Mononuclear cell (primary cell): ENCODE data around the gene EPHA2. TPM values are rescaled to one million over a fixed set of nuclear protein-coding genes. Genes with fewer than 3 reads are reported as not detected.

ENCODE experiments used
- H3K27me3 ChIP-seq: 2 replicates; pipeline ENCODE4 v1.6.0; 2011; ENCODE audit warnings: low read length, control low read depth; ENCODE audit not compliant: insufficient read depth
- H3K4me1 ChIP-seq: 2 replicates; pipeline ENCODE4 v1.5.1; 2011; ENCODE audit warnings: mild to moderate bottlenecking, low read length, control low read depth; ENCODE audit not compliant: insufficient read depth
- H3K4me3 ChIP-seq: 2 replicates; pipeline ENCODE4 v1.5.1; 2011; ENCODE audit warnings: mild to moderate bottlenecking, low read length, moderate library complexity
- H3K9me3 ChIP-seq: 2 replicates; pipeline ENCODE4 v1.5.1; 2011; ENCODE audit warnings: low read depth, mild to moderate bottlenecking, control low read depth, low read length
- total RNA-seq: library from RNA; depleted of rRNA; stranded (reverse); fragments of >200 nt; gene quantifications from one replicate; pipeline ENCODE4 v1.2.3, GENCODE V29; 2012

EPHA2 gene
- total RNA-seq, 1 donor, result 0.63 TPM

DNA sequence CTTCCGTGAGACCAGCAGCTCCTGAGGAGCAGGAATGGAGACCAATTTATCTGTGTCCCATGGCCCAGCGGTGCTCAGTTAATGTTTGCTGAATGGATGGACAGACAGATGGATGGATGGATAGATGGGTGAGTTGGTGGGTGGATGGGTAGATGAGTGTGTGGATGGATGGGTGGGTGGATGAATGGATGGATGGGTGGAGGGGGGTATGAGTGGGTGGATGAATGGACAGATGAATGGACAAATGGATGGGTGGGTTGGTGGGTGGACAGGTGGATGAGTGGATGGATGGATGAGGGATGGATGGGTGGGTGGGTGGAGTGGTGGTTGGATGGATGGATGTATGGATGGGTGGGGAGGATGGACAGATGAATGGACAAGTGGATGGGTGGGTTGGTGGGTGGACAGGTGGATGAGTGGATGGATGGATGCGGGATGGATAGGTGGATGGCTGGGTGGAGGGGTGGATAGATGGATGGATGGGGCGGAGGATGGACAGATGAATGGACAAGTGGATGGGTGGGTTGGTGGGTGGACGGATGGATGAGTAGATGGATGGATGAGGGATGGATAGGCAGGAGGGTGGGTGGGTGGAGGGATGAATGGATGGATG is 13.4 kb downstream of the EPHA2 start:
- H3K27me3 ChIP-seq, result no peaks in the 10 kb centered on the region
- no peaks in the 10 kb centered on the region for H3K9me3 ChIP-seq
- no peaks in the 10 kb centered on the region for H3K4me1 ChIP-seq
- no peak overlapping the region for H3K4me3 ChIP-seq

DNA sequence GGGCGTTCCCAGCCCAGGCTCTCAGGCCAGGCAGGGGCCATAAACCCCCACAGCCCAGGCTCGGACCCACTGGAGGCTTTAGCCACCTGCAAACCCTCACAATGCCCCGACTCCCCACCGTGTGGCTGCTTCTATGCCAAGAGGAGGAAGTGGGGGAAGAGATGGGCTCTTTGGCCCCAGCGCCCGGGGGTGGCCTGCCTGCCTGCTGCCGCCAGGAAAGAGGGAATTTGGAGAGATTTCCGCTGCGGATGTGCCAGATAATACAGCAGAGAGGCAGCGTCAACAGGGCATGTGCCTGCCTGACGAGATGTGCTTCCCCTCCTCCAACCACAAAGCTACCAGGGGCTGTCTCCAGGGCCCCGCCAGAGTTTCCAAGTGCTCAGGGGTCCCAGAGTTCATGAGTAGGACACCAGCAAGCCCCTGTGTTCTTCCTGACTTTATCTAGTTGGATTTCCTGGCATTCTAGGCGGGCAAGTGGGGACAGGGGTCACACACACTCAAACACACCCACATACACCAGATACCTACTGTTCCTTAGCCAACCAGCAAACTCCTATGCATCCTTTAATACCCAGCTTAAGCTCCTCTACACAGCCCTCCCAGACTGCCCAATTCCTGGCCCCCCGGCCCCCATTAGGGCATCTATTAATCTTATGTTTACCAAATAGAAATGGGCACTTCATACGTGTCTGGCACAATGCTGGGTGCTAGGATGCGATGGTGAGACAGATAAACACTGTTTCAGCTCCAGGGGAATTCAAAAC is 14.1 kb downstream of the EPHA2 start:
- no peaks in the 10 kb centered on the region for H3K9me3 ChIP-seq
- no peaks in the 10 kb centered on the region for H3K27me3 ChIP-seq
- no peaks in the 10 kb centered on the region for H3K4me1 ChIP-seq
- no peak overlapping the region for H3K4me3 ChIP-seq

DNA sequence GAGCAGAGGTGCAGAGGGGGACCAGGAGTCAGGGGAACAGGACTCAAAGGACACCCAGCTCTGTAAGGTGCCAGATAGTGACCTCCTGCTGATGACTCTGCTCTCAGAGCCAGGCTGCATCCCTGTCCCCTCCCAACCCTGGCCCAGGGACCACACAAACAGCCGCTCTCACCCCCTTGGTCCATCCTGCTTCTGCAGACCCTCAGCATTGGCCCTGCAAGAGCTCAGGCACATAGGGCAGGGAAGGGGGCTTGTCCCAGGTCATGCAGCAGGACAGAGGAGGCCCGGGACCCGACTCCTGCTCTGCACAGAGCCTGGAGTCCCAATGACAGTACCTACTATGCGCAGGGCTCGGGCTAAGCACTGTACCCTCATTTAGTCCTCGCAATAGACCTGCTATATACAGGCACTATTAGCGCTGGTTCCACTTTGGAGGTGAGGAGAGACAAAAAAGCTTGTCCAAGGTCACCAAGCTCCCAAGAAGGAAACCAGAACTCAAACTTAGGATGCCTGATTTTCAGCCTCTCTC is 15.7 kb downstream of the EPHA2 start:
- H3K4me3 ChIP-seq, result no peak overlapping the region
- H3K9me3 ChIP-seq, result no peaks in the 10 kb centered on the region
- no peaks in the 10 kb centered on the region for H3K27me3 ChIP-seq
- no peaks in the 10 kb centered on the region for H3K4me1 ChIP-seq

DNA sequence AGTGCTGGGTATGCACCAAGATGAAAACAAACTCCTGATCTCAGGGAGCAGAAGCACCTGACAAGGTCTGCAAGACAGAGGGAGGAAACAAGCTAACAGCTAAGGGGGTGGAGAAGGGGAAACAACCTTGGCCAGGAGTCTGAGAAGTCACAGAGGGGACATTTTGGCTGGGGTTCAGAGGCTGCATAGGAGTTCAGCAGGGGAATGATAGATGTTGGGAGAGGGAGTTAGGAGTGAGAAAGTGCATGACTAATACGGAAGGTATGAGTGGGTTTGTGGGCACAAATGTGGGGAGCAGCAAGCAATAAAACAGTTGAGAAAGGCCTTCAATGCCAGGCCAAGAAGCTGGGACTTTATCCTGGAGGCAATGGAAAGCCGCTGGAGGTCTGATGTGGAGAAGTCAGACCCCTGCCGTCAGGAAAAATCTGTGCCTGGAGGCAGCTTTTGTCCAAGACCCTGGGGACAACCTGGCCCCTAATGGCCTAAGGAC is 16.4 kb downstream of the EPHA2 start:
- no peaks in the 10 kb centered on the region for H3K9me3 ChIP-seq
- no peak overlapping the region for H3K4me3 ChIP-seq
- no peaks in the 10 kb centered on the region for H3K4me1 ChIP-seq
- H3K27me3 ChIP-seq, result no peaks in the 10 kb centered on the region

DNA sequence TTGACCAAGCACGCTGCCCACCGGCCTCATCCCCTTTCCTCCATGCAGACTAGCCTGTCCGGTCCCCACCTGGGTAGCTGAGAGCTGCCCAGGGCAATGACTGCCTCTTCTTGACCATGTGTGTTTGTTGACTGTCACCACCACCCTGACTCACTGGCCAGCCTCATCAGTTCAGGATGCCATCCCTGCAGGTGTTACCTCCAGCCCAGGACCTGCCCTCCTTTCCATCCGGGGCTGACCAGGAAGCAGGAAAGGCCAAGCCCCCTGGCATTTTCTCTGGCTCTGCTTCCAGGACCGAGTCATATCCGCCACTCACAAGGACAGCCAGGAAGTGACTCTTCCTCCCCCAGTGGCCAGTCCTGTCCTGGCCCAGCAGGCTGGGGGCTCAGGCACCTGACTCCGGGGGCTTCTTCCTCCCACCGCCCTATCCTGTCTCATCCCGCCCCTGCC is 17.1 kb downstream of the EPHA2 start:
- Histone ChIP-seq H3K9me3 (no peaks in the 10 kb centered on the region), H3K4me1 (no peaks in the 10 kb centered on the region), H3K4me3 (no peak overlapping the region), H3K27me3 (no peaks in the 10 kb centered on the region)

DNA sequence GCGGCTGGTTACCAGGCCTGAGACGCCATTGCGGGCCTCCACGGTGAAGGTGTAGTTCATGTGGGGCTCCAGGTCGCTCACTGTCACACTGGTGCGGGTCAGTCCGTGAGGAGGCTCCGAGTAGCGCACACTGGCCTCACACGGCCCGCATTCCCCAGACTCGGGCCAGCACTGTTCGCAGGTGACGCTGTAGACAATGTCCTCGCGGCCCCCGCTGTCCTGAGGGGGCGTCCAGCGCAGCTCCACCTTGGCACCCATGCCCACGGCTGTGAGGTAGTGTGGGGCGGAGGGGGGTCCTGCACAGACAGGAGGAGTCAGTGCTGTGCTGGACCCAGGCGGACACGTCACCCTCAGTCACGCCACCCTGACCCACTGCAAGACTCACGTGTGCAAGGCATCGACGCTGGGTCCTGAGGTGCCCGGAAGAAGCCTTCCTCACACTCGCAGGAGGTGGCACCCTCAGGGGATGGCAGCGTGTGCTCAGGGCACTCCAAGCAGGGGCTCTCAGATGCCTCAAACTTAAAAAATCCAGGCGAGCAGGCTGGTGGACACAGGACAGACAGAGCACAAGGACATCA is 17.9 kb downstream of the EPHA2 start:
- Histone ChIP-seq H3K9me3 (no peaks in the 10 kb centered on the region), H3K4me3 (no peak overlapping the region), H3K27me3 (no peaks in the 10 kb centered on the region), H3K4me1 (no peaks in the 10 kb centered on the region)

DNA sequence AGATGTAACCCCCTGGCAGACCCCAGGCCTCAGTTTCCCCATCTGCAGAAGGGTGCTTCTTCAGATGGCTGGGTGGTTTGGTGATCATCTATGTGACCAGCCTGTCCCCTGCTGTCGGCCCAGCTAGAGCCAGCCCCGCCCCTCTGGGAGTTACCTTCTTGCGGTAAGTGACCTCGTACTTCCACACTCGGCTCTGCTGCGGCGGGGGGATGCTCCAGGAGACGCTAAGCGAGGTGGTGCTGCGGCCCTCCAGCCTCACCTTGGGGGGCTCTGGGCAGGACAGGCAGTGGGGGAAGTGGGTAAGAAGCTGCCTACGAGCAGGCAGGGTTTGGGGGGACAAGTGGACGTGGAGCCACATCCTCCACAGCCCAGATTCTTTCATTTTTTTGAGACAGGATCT is 20.4 kb downstream of the EPHA2 start:
- no peaks in the 10 kb centered on the region for H3K4me1 ChIP-seq

DNA sequence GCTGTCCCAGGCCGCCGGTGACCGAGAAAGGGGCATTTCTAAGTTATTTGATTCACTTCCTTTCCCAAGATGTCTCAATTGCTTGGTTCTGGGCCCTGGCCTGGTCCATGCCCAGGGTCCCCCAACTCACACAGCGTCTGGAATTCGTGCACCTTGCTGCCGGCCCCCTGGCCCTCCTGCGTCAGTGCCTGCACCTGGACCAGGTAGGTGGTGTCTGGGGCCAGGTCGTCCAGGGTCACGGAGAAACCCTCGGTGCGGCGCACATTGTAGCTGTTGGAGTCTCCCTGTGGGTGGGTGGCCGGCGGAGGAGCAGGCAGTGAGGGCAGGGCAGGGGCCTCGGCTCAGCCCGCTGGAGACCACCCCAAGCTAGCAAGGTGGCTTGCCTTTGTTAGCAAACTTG is 21.0 kb downstream of the EPHA2 start:
- H3K4me3 ChIP-seq, result no peak overlapping the region
- no peaks in the 10 kb centered on the region for H3K9me3 ChIP-seq
- H3K4me1 ChIP-seq, result no peaks in the 10 kb centered on the region
- no peaks in the 10 kb centered on the region for H3K27me3 ChIP-seq

More for the DNA sequence above, 20.4 kb downstream of the EPHA2 start:
- Histone ChIP-seq H3K27me3 (no peaks in the 10 kb centered on the region), H3K4me3 (no peak overlapping the region), H3K9me3 (no peaks in the 10 kb centered on the region)

DNA sequence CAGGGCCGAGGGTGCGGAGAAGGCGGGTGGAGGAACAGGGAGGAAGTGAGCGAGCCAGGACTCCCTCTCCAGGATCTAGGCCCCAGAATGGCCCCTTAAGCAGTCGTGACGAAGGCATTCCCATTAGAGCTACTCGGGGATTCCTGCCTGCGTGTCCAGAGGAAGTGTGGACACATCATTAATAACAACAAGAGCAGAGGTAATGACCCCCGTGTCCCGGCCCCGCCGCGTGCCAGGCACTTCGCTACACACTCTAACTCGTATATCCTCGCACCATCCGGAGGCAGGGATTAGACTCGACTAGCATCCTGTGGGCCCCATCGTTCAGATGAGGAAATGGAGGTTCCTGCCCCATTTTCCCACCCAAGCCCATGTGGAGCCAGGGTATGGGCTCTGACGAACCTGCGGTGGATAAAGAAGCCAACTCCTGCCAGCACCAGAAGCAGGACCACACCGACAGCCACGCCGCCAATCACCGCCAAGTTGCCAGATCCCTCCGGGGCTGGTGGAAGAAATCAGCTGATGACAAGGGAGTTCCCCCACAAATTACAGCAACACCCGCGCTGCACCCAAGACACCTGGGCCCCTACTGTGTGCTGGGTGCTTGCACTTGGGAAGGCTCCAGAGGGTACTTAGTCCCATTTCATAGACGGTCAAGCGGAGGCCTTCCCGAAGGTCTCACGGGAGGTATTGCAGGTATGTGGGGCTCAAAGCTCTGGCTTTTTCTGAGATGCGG is 21.6 kb downstream of the EPHA2 start:
- Histone ChIP-seq H3K4me1 (no peaks in the 10 kb centered on the region), H3K4me3 (no peak overlapping the region), H3K27me3 (no peaks in the 10 kb centered on the region), H3K9me3 (no peaks in the 10 kb centered on the region)

DNA sequence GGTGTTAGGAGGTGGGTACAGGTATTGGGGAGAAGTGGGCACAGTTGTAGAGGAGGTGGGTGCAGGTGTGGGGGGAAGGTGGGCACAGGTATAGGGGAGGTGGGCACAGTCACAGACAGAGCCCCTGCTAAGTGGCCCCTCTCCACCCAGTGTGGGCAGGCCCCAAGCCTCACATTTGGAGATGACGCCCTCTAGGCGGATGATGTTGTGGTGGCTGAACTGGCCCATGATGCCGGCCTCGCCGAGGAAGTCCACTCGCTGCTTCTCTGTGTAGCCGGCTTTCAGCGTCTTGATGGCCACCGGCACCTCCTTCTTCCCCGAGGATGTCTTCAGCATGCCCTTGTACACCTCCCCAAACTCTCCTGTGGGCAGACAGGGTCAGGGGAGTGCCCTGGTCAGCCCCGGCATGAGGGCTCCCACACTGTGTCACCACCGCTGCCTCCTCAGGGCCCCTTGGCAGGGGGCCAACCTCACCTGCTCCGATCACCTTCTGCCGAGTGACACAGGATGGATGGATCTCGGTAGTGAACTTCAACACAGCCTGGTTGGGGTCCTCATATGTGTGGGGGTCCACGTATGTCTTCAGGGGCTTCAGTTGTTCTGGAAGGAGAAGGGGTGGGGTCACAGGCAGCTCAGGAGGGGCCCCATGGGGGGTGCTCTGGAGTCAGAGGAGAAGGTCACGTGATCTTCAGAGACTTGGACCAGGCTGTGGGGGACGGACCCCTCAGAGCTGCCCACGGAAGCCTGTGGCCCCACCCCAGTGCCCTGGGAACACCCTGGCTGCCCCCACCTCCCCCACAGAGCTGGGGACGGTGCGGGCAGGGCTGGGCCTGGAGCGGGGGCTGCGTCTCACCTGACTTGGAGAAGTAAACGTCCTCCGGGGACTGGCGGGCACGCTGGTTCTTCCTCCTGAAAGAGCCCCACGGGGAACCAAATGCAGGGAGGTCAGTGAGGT is 22.6 kb downstream of the EPHA2 start:
- no peaks in the 10 kb centered on the region for H3K27me3 ChIP-seq
- H3K4me1 ChIP-seq, result no peaks in the 10 kb centered on the region
- H3K9me3 ChIP-seq, result no peaks in the 10 kb centered on the region
- no peak overlapping the region for H3K4me3 ChIP-seq

DNA sequence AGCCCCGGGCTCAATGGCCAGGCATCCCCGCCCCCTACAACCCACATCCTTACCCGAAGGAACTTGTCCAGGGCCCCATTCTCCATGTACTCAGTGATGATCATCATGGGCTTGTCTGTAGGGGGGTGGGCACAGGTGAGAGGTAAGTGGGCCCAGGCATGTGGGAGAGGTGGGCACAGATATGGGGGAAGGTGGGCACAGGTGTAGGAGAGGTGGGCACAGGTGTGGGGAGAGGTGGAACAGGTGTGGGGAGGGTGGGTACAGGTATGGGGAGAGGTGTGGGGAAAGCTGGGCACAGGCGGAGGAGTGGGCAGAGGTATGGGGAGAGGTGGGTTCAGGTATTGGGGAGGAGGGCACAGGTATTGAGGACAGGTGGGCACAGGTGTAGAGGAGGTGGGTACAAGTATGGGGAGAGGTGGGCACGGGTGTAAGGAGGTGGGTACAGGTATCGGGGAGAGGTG is 23.5 kb downstream of the EPHA2 start:
- no peaks in the 10 kb centered on the region for H3K9me3 ChIP-seq
- H3K27me3 ChIP-seq, result no peaks in the 10 kb centered on the region
- no peak overlapping the region for H3K4me3 ChIP-seq
- no peaks in the 10 kb centered on the region for H3K4me1 ChIP-seq

DNA sequence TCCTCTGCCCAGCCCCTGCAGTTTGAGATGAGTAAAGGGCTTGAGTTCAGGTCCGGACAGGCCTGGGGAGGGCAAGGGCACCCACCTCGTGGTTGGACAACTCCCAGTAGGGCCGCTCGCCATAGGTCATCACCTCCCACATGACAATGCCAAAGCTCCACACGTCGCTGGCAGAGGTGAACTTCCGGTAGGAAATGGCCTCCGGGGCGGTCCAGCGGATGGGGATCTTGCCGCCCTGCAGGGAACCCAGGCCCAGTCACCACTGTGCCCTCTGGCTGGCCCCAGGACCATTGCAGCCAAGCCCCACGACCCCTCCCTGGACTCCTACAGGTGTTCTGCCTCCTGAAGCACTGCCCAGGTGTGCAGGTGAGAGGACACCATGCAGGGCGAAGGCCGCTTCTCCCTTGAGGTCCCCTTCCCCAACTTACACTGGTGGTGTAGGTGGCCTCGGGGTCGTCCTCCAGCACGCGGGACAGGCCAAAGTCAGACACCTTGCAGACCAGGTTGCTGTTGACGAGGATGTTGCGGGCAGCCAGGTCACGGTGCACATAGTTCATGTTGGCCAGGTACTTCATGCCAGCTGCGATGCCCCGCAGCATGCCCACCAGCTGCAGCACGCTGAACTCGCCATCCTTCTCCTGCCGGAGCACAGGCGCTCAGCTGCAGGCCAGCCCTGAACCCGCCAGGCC is 24.1 kb downstream of the EPHA2 start:
- Histone ChIP-seq H3K4me1 (no peaks in the 10 kb centered on the region), H3K4me3 (no peak overlapping the region), H3K27me3 (no peaks in the 10 kb centered on the region), H3K9me3 (no peaks in the 10 kb centered on the region)

DNA sequence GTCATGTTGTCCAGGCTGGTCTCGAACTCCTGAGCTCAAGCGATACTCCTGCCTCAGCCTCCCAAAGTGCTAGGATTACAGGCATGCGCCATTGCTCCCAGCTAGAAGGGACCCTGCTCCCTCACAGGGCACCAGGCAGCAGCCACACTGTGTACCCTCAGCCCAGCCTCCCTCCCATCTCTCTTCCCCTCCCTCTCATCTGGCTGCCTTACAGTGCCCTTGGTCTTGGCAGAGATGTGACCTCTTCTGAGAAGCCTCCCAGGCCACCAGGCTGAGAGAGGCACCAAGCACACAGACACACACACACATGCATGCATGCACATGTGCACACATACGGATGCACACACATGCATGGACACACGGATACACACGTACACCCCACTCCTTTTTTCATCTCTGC is 25.0 kb downstream of the EPHA2 start:
- no peaks in the 10 kb centered on the region for H3K9me3 ChIP-seq
- no peaks in the 10 kb centered on the region for H3K4me1 ChIP-seq
- no peaks in the 10 kb centered on the region for H3K27me3 ChIP-seq
- no peak overlapping the region for H3K4me3 ChIP-seq
